ENCODE measurements around the gene MRPS14.

- no peak for TF ChIP-seq CTCF (IDR thresholded peaks at IDR 0.05)
- no peak for TF ChIP-seq POLR2A (IDR thresholded peaks at IDR 0.05)
Observed at GRCh38 chr1:175043824-175044223, 20.6 kb upstream of the MRPS14 start.
